Stimulated activated CD4-positive, alpha-beta T cell treated with anti-CD3 and anti-CD28 coated beads, Interleukin-12 subunit alpha, Interleukin-12 subunit beta, amount 100 ng/mL, for 48 hours (primary cell): ENCODE data around the gene ATAD3A.
A peak's percentile ranks its signal among the peaks of the same experiment; 100 is the strongest.

Experiments
- DNase-seq, 3 donors: peaks; one replicate each; pipeline ENCODE4 v3.0.0-alpha.2; 2020; ENCODE audit warnings: low read depth in 2 of 3, low spot score in 1 of 3

Gene ATAD3A

GRCh38 chr1:1538334-1538733 is 26.4 kb downstream of the ATAD3A start:
- DNase-seq = no peak

- no peak for DNase-seq
These were observed 27.0 kb downstream of the ATAD3A start for GRCh38 chr1:1538989-1539309.

- no peak for DNase-seq
These were observed 27.5 kb downstream of the ATAD3A start for GRCh38 chr1:1539310-1540089.

GRCh38 chr1:1540090-1540817 is 28.3 kb downstream of the ATAD3A start, which contains the start of gene TMEM240:
TSS of gene TMEM240 (minus strand) at chr1:1540624. CDS start at chr1:1540346, 278 bp downstream.
- DNase-seq = peak; percentile 23 to 42 (median 37)

GRCh38 chr1:1540818-1541628 is 29.1 kb downstream of the ATAD3A start:
- DNase-seq = no peak

GRCh38 chr1:1541956-1542765 is 30.2 kb downstream of the ATAD3A start:
- no peak for DNase-seq

GRCh38 chr1:1542766-1543705 is 31.1 kb downstream of the ATAD3A start:
- no peak for DNase-seq

- no peak for DNase-seq
These were observed 31.7 kb downstream of the ATAD3A start for GRCh38 chr1:1543706-1544099.

- DNase-seq = no peak
These were observed 32.6 kb downstream of the ATAD3A start for GRCh38 chr1:1544544-1544943.

- no peak for DNase-seq
These were observed 34.2 kb downstream of the ATAD3A start for GRCh38 chr1:1545946-1546737.

GRCh38 chr1:1547011-1547410 is 35.0 kb downstream of the ATAD3A start:
- no peak for DNase-seq

GRCh38 chr1:1547476-1547875 is 35.5 kb downstream of the ATAD3A start:
- no peak for DNase-seq

- DNase-seq = no peak
These were observed 36.6 kb downstream of the ATAD3A start for GRCh38 chr1:1548591-1548990.

GRCh38 chr1:1550087-1550486 is 38.1 kb downstream of the ATAD3A start:
- no peak for DNase-seq

GRCh38 chr1:1550591-1551432 is 38.9 kb downstream of the ATAD3A start:
- no peak for DNase-seq

GRCh38 chr1:1551524-1552262 is 39.7 kb downstream of the ATAD3A start:
- DNase-seq = no peak

GRCh38 chr1:1552263-1552639 is 40.3 kb downstream of the ATAD3A start:
- no peak for DNase-seq
